ENCODE results near the gene TMEM201.

The TMEM201 gene

DNA sequence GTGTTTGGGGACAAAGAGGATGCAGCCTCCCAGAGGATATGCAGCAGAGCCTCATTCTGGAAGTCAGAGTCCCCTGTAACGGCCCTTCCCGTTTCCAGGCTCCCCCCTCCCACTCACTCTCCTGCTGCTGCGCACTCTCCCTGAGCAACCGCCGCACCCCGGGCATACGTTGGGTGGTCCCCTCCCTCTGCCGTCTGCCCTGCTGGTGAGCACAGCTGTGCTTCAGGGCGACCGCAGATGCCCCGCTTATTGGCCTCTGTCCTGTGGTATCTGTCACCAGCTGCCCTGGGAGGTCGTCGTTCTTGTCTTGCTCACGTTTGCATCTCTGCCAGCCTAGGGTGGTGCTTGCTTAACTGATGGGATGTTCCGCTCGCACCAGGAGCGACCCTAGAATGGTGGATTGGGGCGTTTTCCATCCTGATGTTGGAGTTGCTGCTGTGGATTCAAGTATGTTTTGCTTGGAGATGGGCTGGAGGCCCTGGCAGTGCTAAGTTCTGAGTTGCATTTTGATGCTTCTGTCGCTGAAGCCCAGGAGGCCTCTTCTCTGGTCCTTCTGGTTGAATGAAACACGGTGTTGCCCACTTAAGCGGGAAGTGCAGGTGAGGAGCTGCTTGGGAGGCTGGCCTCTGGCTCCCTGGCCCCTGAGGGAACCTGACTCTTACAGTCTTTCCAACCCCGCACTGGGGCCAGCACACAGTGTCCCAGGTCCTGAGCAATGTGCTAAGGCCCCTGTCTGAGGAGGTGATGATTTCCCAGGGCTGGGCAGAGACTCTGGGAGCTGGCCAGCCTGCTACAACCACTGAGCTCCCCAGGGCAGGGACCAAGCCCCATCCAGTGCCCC is 3.2 kb downstream of the TMEM201 start:
- TF ChIP-seq, protein P1, sequence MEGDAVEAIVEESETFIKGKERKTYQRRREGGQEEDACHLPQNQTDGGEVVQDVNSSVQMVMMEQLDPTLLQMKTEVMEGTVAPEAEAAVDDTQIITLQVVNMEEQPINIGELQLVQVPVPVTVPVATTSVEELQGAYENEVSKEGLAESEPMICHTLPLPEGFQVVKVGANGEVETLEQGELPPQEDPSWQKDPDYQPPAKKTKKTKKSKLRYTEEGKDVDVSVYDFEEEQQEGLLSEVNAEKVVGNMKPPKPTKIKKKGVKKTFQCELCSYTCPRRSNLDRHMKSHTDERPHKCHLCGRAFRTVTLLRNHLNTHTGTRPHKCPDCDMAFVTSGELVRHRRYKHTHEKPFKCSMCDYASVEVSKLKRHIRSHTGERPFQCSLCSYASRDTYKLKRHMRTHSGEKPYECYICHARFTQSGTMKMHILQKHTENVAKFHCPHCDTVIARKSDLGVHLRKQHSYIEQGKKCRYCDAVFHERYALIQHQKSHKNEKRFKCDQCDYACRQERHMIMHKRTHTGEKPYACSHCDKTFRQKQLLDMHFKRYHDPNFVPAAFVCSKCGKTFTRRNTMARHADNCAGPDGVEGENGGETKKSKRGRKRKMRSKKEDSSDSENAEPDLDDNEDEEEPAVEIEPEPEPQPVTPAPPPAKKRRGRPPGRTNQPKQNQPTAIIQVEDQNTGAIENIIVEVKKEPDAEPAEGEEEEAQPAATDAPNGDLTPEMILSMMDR (IDR thresholded peaks at IDR 0.05; ENCODE audit: control insufficient read depth, extremely low read depth, insufficient read depth): no peak
- no peak for DNase-seq (ENCODE audit: low read depth)
- no peak overlapping the region for H3K4me3 ChIP-seq (ENCODE audit: low read depth, low read length)

DNA sequence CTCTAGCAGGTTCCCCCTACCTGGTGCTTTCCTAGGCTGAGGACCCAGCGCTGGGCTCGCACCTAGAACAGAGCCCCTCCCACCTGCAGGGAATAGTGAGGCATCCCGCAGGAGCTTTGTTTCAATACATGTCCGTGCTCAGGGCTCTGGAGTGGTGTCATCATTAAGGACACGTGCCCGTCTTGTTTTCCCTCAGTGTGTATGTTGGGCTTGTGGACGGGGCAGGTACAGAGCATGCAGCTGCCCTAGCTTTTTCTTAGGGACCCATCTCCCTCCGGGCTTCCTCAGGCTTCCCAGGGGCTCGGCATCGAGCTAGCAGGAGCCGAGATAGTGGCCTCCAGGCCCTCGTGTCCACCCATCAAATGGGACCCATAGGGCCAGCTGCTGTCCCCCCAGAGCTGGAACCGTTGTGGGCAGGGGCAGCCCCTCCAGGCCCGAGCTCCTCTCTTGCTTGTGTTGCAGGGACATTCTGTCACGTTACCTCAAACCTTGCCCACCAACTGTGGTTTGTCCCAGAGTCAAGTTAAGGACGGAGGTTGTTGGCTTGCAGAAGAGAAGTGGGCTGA is 3.9 kb downstream of the TMEM201 start:
- H3K4me3 ChIP-seq (ENCODE audit: low read depth, low read length): no peak overlapping the region
- no peak for DNase-seq (ENCODE audit: low read depth)
- TF ChIP-seq, protein P1 (IDR thresholded peaks at IDR 0.05; ENCODE audit: control insufficient read depth, extremely low read depth, insufficient read depth): no peak

DNA sequence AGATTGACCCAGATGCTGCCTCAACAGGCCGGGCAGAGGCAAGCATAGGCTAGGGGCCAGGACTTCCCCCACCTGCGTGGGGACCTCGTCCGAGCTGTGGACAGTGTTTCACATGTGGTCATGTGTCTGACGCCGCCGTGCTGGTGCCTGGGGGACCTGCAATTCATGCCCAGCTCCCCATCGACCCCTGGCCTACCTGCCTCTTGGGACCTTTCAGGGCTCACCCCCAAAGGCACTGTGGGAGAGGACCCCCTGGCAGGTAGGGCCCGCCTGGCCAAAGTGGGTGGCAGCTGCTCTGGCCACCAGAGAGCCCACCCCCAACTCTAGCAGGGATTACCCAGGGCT is 4.4 kb downstream of the TMEM201 start:
- TF ChIP-seq, protein P1 (IDR thresholded peaks at IDR 0.05; ENCODE audit: control insufficient read depth, extremely low read depth, insufficient read depth): no peak
- DNase-seq (ENCODE audit: low read depth): no peak
- no peak overlapping the region for H3K4me3 ChIP-seq (ENCODE audit: low read depth, low read length)

DNA sequence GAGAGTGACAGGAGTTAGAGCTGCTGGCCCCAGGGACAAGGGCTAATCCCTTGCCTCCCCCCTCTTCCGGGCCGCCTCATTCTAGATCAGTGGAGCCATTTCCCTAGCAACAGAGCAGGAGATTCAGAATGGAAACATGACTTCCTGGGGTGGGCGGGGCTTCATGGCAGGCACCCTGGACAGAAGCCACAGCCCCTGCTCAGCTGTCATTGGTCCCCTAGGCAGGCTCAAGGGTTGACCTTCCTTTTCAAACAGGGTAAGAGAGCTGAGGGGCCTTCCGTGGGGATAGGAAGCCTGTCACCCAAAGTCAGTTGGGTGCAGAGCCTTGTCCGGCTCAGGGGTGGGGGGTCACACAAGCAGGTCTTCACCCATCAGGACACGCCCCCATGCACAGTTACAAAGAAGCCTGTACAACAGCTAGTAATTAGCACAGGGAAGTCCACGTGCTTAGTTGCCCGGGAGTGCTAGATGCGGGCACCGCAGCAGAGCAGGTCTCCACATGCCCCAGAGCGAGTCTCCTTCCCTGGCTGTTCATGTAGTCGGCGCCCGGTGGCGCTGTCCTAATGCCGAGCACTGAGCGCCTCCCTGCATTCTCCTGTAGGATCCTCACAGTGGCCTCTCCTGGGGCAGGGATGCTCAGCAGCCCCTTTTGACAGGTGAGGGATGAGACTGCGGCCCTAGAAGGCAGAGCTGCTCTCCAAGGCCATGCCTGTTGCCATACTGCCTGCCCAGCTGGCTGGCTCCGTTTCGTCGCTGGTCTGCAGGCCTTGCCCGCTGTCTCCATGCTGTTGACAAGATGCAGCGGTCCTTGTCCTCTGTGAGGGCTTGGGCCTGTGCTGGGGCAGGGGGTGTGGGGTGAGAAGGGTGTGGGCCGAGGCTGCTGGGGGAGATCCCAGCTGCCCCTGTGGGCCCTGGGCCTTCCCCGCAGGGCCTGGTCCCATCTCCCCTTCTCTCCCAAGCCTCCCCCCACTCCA is 5.1 kb downstream of the TMEM201 start:
- TF ChIP-seq, protein P1 (IDR thresholded peaks at IDR 0.05; ENCODE audit: control insufficient read depth, extremely low read depth, insufficient read depth): no peak
- DNase-seq (ENCODE audit: low read depth): no peak
- no peak overlapping the region for H3K4me3 ChIP-seq (ENCODE audit: low read depth, low read length)

DNA sequence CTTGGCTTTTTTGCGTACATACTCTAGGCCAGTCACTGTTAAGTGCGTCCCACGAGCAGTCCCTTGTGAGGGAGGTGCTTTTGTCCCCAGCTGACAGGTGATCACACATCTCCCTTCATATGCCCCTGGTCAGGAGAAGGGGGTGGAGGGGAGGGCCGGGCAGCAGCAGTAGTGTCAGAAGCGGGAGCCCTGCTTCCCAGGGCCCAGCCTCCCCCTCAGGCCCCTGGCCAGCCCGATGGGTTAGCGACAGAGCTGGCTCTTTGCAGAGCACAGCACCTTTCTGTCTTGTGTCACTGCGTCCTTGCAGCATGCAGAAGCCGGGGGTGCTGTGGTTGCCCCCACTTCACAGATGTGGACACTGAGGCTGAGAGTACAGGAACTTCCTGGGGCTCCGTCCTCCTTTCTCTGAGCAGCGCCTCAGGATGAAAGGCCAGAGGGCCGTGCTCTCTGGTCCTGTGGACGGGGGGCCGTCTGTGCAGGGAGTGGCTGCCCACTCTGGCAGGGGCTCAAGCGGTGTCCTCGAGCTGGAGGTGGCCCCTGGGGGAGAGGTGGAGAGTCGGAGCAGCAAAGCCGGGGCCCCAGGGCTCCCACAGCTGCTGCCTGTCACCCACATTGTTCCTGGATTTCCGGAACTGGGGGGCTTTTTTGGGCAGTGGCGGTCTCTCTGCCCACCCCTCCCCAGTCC is 5.9 kb downstream of the TMEM201 start:
- TF ChIP-seq, protein P1 (IDR thresholded peaks at IDR 0.05; ENCODE audit: control insufficient read depth, extremely low read depth, insufficient read depth): no peak
- no peak overlapping the region for H3K4me3 ChIP-seq (ENCODE audit: low read depth, low read length)
- DNase-seq (ENCODE audit: low read depth): no peak

DNA sequence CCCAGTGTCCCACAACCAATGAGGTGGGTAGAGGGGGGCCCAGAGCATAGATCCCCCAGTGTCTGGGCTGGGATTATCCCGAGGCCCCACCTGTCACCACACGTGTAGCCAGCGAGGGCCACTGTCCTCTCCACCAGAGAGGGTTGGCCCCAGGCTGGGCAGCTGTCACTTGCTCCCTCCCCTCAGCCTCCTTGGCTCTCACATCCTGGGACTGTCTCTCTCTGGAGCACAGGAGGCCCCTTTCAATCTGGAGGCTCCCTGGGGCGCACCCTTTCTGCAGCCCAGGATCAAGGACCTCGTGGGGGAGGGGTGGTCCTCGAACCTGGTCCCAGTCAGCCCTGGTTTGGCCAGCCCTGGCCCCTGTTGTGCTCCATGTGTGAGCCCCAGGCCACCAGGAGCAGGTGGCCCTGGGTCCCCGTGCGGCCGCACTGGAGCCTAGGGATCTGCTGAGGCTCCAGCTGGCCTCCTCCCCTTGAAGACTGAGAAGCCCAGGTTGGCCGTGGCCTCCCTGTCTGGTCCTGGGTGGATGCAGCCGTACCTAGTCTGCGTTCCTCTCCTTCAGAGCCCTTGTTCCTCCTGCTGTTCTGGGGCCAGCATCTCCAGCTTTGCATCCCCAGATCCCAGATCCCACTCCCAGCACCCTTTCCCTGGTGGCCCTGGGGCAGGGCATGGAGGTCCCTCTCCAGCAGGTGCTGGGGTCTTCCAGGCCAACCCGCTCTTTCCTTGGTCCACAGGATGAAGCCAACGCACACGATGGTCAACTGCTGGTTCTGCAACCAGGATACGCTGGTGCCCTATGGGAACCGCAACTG is 6.7 kb downstream of the TMEM201 start:
- no peak overlapping the region for H3K4me3 ChIP-seq (ENCODE audit: low read depth, low read length)
- TF ChIP-seq, protein P1 (IDR thresholded peaks at IDR 0.05; ENCODE audit: control insufficient read depth, extremely low read depth, insufficient read depth): no peak
- DNase-seq (ENCODE audit: low read depth): no peak
